Stimulated activated CD4-positive, alpha-beta T cell treated with anti-CD3 and anti-CD28 coated beads, TNF-alpha, amount 100 ng/mL, for 24 hours (primary cell): ENCODE results near the gene TTC38.

ENCODE experiments used
- DNase-seq, 3 experiments: peaks; one replicate each; pipeline ENCODE4 v3.0.0-alpha.2; 2020; ENCODE audit warnings: low read depth in 3 of 3

Gene TTC38

DNA sequence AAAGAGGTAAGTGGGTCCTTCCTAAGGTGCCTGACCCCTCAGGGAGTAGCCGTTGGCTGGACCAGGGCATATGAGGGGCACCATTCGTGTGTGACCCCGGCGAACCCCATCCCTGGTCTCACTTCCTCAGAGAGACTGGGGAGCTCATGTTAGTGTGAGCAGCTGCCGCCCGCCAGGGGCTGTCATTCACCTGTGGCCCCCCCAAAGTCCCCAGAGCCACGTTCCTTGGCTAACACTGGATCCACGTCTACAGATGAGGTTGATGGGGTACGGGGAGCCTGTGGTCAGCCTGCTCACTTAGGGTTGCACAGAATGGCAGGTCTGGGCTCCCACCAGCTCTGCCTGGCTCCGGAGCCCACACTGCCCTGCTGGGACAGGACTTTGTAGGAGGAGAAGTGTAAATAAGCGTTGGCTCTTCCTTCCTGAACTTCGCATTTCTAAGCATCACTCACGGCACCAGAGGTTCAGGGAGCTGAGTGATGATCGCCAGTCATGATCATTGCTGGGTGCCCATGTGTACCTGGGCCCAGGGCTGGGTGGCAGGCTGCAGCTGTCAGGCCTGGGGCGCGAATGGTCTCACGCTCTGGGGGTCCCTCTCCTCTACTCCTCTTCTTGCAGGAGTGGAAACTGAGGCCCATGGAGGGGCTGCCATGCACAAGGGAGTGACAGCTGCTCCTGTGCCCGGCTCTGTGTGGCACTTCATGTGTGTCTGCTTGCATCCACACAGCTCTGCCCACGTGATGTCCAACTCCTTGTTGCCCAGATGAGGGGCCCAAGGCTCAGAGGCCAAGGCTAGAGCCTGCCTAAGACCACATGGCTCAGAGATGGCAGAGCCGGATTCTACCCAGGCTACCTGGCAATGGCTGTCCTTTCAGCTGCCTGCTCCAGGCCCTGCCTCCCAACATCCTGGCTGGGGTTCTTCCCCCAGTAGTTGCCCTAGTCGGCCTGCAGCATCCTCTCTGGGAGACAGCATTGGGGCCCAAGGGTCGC is 11.1 kb downstream of the TTC38 start:
- no peak for DNase-seq

DNA sequence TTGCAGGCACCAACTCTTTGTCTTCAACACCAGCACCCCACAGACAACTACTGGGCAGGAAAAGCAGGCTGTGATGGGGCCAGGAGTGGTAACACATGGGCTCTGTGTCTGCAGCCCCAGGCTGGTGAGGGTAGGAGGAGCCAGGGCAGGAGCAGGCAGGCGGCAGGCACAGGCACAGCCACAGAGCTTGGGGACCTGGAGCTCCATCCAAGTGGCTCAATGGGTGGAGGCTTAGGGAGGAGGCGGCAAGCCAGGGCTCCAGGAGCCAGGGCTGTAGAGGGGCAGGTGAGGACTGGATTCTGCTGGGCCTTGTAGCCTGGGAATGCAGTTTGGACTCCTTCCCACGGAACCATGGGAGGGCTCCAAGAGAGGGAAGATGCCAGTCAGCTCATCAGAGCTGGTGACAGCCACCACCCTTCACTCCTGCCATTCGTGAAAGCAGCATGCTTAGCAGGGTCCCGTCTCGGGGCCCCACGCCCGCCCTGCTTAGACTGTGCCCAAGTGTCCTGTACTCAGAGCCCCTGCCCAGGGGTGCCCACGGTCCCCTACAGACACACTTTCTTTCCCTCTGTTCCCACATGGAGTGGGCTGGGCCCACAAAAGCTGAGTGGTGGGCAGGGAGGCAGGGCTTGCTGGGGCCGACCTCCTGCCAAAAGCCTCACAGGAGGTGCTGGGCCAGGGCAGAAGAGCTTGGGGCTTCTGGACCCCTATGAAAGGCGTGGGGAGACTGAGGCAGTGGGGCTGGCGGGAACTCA is 12.4 kb downstream of the TTC38 start:
- no peak for DNase-seq

DNA sequence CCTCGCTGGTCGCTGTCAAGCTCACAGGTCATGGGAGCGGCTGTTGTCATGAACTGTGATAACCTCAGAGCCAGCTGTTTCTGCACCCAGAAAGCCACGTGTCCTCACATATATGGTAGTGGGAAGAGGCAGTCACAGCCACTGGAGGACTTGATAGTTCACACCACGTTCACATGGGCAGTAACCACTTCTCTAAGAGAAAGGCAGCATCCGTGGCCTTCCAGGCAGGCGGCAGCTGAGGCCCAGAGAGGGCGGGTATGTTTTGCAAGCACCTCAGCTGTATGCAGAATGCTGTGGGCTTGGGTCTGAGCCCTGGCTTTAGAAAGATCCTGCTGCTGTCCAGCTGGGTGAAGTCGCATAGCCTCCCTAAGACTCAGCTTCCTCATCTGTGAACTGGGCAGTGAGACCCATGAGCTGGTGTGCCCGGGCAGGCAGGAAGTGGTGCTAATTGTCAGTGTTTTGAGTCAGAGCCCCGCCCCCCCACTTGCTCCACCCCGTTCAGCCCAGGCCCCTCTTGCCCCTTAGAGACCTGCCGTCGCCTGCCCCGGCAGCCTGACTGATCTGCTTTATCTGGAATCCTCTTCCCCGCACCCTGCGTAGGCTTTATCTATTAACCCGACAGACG is 13.3 kb downstream of the TTC38 start:
- DNase-seq = no peak

DNA sequence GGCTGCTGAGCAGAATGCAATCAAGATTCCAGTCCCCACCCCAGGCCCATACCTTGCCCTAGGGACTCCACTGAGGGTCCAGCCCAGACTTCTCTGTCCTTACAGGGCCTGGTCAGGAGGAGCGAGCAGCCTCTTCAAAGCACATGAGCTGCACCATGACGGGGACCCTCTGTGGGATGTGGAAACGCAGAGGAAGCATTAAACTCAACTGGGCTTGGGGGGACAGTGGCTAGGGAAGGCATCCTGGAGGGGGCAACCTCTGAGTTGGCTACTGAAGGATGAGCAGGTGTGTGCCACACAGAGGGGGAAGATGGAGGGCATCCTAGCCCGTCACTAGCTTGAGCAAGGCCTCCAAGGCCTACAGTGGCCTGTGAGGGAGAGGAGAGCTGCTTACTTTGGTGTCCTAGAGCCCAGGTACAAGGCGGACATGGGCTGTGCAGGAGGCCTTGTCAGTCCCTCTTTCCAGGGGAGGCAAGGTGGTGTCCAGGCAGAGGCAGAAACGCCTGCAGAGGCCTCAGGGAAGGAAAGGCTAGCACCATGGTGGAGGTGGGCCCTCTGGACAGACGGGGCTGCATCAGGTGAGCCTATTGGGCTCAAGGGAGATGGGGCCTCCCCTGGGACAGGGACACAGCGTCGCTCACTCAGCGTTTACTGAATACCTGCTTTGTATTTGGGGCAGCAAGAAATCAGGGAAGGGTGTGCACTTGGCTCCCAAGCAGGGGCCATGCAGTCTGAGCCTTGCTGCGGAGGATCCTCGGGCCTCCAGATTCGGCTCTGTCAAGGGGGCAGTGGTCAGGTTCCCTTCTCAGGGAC is 14.3 kb downstream of the TTC38 start:
- no peak for DNase-seq

DNA sequence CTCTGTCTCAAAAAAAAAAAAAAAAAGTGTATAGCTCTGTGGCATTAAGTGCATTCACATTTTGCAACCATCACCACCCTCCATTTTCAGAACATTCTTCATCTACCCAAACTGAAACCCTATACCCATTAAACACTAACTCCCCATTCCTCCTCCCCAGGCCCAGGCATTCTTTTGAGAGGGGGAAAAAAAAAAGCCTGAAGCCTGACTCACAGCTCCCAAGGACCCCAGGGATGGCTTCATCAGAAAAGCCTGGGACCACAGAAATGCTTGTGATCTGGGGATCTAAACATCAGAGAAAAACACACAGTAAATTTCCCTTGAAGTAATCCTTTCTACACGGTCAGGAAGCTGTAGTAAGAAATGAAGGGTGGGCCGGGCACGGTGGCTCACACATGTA is 18.2 kb downstream of the TTC38 start:
- no peak for DNase-seq

DNA sequence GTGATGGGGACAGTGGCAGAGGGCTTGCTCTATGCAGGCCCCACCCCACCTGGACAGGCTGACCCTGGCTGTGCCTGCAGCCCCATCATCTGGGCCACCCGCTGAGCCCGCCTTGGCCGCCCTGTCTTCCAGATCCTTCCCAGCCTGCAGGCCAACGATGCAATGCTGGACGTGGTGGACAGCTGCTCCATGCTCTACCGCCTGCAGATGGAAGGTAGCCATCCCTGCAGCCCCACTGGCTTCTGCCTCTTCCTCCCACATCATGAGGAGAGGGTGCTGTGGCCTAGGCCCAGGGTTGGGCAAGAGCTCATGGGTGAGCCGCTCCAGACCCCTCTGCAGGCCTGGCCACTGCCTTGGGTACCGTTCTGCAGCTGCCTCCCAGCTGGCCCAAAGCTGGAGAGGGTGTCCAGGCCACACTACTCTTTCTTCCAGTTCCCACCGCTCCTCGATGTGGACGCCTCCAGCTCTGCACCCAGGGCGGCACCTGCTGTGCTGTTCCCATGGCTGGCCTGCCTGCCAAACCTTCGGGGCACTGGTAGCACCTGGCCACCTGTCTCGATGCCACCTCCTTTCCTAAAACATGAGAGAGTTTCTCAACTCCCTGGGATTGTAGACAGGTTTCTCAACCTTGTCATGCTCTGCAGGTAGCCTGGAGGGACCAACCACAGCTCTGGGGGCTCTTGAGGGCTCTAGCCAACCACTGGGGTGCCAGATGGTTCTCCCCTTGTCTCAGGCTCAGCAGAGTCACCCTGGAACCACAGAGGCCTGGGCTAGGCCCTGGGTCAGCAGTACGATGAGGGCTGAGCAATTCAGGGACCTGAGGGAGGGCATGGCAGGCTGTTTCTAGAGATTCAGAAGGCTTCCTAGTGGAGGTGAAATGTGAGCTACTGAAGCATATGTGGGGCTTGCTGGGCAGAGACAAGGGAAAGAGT is 19.4 kb downstream of the TTC38 start:
- DNase-seq = no peak

DNA sequence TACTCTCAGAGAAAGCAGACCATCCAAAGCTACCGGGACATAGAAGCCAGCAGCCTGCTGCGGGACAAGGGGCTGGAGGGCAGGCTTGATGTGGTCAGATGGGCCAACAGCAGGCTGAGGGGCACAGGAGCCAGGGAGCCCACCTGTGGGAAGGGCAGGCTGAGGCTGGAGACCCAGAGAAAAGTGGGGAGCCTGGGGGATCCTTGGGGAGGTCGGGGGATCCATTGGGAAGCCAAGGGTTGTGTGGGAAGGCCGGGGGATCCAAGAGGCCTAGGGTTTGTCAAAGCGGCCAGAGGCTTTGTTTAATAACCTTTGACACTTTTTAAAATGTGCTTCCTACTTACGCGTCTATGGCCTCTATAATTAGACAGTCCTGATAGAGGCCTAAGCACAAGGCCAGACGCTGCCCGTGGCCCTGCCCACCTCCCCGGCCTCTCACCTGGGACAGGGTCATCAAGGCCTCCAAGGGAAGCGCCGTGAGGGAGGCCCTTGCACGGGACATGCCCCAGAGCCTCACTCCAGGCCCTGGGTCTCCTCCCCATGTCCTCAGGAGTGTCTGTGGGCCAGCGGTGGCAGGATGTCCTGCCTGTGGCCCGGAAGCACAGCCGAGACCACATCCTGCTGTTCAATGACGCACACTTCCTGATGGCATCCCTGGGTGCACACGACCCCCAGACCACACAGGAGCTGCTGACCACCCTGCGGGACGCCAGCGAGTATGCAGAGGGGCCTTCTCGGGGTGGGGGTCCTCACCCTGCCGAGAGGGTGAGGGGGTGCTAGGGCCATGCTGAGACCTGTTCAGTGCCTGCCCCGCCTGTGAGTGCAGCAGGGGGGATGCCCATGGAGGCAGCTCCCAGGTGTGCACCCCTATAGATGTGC is 20.3 kb downstream of the TTC38 start:
- no peak for DNase-seq

DNA sequence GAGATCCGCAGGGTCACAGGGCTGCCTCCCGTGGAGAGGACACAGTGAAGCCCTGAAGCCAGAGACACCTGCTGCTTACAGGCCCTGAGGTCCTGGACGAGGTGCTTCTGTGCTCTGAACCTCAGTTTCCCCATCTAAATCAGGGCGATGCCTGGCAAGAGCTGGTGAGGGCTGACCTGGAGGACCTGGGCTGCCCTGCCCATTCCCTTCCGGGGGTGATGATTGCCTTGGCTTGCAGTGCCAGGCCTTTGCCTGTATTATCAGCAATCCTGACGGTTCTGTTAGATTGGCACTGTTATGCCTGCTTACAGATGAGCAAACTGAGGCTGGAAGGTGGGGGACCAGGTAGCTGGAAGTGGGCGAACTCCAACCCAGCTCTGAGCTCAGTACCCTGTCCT is 21.0 kb downstream of the TTC38 start:
- no peak for DNase-seq

DNA sequence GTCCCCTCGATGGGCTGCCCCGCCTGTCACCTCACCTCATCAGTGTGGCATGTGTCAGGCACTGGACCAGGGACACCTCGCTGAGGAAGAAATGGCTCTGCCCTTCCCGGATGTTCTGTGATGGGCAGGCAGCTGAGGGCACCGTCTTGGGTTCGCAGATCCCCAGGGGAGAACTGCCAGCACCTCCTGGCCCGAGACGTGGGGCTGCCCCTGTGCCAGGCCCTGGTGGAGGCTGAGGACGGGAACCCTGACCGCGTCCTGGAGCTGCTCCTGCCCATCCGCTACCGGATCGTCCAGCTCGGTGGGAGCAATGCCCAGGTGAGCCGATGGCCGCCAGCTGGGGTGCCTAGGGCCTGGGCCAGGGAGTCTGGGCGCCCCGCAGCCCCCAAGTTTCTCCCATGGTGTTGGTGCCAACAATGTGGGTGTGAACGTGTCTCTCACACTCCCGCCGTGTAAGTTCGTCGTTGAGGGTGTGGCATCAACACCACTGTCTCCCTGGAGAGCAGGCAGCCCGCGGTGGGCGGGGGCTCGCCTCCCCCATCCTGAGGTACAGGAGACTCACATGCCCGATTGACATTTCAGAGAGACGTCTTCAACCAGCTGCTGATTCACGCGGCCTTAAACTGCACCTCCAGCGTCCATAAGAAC is 21.6 kb downstream of the TTC38 start:
- DNase-seq = no peak

DNA sequence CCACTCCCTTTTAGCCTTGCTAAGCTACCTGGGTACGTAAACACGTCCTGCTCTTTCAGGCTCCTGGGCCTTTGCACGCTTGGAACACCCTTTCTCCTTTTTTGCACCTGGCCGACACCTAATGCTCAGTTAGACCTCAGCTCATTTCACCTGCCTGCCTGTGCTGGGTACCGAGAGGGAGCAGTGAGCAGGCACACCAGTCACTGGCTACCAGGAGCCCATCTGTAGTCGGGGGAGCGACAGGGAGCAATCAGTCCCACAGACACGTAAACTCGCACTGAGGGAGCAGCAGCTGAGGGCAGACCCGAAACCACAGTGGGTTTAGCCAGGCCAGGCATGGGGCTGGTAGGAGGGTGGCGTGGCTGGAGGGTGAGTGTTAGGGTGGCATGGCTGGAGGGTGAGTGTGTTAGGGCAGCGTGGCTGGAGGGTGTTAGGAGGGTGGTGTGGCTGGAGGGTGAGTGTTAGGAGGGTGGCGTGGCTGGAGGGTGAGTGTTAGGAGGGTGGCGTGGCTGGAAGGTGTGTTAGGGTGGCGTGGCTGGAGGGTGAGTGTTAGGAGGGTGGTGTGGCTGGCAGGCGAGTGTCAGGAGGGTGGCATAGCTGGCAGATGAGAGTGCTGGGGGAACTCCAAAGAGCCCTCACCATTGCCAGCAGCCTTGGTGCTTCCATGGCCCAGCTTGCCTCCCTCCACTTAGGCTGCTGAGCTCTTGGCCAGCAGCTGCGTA is 22.5 kb downstream of the TTC38 start:
- DNase-seq = no peak

DNA sequence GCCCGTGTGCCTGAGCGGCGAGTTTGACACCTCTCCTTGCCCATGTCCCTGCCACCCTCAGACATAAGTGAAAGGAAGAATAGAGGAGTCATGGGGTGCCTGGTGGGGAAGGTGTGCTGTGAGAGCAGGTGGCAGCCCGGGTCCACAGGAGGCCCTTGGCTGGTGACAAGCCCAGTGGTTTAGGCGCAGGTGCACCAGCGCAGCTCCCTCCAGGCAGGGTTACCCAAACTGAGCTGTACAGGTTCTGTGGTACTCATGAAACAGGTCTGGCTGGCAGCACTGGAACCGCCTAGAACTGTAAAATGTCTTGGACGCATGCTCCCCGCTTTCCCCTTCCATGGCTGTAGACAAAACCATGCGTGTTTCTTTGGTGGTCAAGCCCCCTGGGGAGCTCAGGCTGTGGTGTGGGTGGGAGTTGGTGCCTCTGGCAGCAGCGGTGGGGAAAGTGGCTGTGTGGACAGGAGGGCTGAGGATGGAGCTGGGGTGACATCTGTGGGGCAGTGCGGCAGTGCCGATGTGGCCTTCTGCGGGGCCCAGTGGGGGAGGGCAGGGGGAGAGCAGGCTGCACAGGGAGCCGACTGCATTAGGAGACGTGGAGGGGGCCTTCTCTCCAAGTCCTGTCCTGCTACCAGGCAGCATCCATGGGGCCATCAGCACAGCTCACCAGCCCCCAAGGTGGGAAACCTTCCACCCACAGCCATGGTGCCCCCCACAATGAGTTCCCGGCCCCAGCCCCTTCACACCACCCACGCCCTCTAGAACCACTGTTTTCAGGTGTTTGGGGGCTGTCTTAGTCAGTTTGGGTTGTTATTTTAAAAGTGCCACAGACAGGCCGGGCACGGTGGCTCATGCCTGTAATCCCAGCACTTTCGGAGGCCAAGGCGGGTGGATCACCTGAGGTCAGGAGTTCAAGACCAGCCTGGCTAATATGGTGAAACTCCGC is 23.3 kb downstream of the TTC38 start:
- DNase-seq = no peak

DNA sequence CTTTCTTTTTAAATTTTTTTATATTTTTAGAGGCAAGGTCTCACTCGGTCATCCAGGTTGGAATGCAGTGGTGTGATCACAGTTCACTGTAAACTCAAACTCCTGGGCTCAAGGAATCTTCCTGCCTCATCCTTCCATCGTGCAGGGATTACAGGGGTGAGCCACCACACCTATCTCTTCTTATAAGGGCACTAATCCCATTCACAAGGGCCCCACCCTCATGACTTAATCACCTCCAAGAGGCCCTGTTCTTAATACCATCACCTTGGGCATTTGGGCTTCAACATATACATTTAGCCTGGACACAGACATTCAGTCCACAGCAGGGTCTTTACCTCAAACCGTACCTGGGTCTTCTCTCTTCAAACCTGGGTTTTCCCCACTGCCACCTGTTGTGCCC is 24.4 kb downstream of the TTC38 start:
- no peak for DNase-seq

DNA sequence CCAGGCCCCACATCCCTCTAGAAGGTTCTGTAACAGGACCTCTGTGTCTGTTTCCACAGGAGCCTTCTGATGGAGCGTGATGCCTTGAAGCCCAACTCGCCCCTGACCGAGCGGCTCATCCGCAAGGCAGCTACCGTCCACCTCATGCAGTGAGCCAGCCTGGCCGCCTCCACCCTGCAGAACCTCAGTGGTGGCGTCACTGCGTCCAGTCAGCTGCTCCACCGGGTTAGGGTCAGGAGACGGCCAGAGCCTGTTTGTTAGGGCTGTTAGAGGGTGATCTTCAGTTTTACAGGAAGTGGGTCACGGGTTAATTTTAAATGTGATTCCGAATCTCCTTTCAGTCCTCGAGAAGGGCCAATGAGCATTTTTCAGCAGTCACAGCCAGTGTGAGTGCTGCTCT is 24.9 kb downstream of the TTC38 start:
- DNase-seq = no peak

DNA sequence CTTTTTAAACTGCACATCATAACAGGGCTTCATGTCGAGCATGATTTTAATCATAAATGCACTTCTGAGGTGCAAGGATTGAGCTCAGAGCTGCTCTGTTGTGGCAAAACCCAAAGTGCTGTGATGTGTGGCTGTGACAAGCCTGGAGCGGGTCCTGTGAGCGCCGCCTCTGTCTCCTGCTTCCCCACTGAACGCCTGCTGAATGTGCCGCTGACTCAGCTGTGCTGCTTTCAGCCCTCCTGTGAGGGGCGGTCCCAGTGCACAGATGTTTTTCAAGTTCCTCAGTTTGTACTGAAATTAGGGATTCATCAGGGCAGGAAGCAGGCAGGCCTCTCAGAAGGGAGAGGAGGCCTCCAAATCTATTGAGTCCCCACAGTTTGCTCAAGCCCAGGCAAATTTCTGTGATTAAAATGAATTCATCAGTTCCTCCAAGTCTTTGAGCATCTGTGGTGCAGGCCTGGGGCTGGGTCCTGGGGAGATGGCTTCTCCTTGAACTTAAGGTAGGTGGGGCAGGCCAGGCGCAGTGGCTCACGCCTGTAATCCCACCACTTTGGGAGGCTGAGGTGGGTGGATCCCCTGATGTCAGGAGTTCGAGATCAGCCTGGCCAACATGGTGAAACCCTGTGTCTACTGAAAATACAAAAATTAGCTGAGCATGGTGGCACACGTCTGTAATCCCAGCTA is 25.9 kb downstream of the TTC38 start:
- no peak for DNase-seq

DNA sequence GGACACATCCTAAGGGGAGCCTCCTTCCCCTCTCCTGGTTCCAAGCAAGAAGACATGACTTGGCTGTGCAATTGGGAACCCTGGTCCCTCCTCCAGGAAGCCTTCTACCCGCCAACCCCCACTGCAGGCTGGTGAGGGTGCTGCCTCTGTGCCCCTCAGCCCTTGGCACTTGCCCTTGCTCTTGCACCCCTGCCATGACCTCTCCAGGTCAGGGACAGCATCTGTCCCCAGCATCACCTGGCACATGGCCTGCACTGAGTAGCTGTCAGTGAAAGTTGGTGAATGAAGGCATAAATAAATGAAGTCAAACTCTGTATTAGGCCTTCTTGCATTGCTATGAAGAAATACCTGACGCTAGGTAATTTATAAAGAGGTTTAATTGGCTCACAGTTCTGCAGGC is 27.0 kb downstream of the TTC38 start:
- DNase-seq = no peak

DNA sequence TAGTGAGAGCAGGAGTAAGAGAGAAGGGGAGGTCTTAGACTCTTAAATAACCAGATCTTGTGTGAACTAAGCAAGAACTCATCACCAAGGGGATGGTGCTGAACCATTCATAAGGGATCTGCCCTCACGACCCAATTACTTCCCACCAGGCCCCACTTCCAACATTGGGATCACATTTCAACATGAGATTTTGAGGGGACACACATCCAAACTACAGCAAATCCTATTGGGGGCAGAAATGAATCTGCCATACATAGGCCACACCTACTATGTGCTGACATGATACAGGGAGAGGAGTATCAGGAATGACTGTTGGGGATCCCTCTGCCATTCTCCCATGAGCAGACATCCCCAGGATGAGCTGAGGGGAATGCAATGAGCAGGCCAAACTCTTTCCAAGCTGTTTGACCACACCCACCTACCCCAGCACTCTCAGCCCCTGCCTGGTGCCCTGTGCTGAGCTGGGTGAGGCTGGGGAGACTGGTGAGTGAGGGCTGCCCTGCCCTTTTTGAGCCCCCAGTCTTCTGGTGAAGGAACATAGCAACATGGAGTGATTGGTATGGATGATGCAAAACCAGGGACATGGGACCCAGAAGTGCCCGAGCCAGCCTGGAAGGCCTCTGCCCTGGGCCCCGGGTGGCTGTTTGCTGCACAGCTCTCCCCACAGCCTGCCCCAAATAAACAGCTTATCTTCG is 27.6 kb downstream of the TTC38 start:
- no peak for DNase-seq
